HEK293 (cell line): ENCODE results near the gene ERF.
A peak's percentile ranks its signal among the peaks of the same experiment; 100 is the strongest.

Experiments
- FEZF1 ChIP-seq: fragments of 450-650 bp; formaldehyde crosslinking; IDR thresholded peaks from 2 replicates; pipeline ENCODE4 v1.5.1; 2016; ENCODE audit warnings: missing biosample characterization, missing genetic modification characterization
- IKZF3 ChIP-seq: fragments of 450-650 bp; IDR thresholded peaks from 2 replicates; pipeline ENCODE4 v1.5.0; 2018; ENCODE audit warnings: missing biosample characterization, mild to moderate bottlenecking, missing genetic modification characterization, moderate library complexity
- KLF10 ChIP-seq: fragments of 450-650 bp; IDR thresholded peaks from 2 replicates; pipeline ENCODE4 v1.5.1; 2018; ENCODE audit warnings: missing biosample characterization, mild to moderate bottlenecking, missing genetic modification characterization
- KLF9 ChIP-seq: fragments of 450-650 bp; formaldehyde crosslinking; IDR thresholded peaks from 2 replicates; pipeline ENCODE4 v1.5.1; 2016; ENCODE audit warnings: missing biosample characterization, missing genetic modification characterization, low read depth
- REPIN1 ChIP-seq: fragments of 450-650 bp; formaldehyde crosslinking; IDR thresholded peaks from 2 replicates; pipeline ENCODE4 v1.5.1; 2017; ENCODE audit warnings: missing biosample characterization, missing genetic modification characterization, low read depth
- WT1 ChIP-seq: fragments of 450-650 bp; formaldehyde crosslinking; IDR thresholded peaks from 2 replicates; pipeline ENCODE4 v1.5.1; 2016; ENCODE audit warnings: missing biosample characterization, missing genetic modification characterization
- ZBTB48 ChIP-seq: fragments of 450-650 bp; formaldehyde crosslinking; IDR thresholded peaks from 2 replicates; pipeline ENCODE4 v1.5.1; 2016; ENCODE audit warnings: missing biosample characterization, missing genetic modification characterization
- ZBTB7A ChIP-seq: fragments of 450-650 bp; formaldehyde crosslinking; IDR thresholded peaks from 2 replicates; pipeline ENCODE4 v1.5.1; 2016; ENCODE audit warnings: low read depth, missing biosample characterization, missing genetic modification characterization
- ZNF202 ChIP-seq: fragments of 450-650 bp; formaldehyde crosslinking; IDR thresholded peaks from 2 replicates; pipeline ENCODE4 v1.5.1; 2016; ENCODE audit warnings: missing biosample characterization, missing genetic modification characterization, borderline replicate concordance
- ZNF211 ChIP-seq: fragments of 450-650 bp; formaldehyde crosslinking; IDR thresholded peaks from 2 replicates; pipeline ENCODE4 v1.5.1; 2016; ENCODE audit warnings: low read depth, missing biosample characterization, missing genetic modification characterization
- ZNF221 ChIP-seq: fragments of 450-650 bp; formaldehyde crosslinking; IDR thresholded peaks from 2 replicates; pipeline ENCODE4 v1.5.1; 2017; ENCODE audit warnings: missing biosample characterization, missing genetic modification characterization, borderline replicate concordance
- ZNF416 ChIP-seq: fragments of 450-650 bp; formaldehyde crosslinking; IDR thresholded peaks from 2 replicates; pipeline ENCODE4 v1.5.1; 2016; ENCODE audit warnings: missing biosample characterization, missing genetic modification characterization
- ZNF48 ChIP-seq: fragments of 450-650 bp; formaldehyde crosslinking; IDR thresholded peaks from 2 replicates; pipeline ENCODE4 v1.5.1; 2016; ENCODE audit warnings: missing biosample characterization, missing genetic modification characterization
- ZNF548 ChIP-seq: fragments of 450-650 bp; formaldehyde crosslinking; IDR thresholded peaks from 2 replicates; pipeline ENCODE4 v1.5.1; 2016; ENCODE audit warnings: missing biosample characterization, missing genetic modification characterization
- ZNF610 ChIP-seq: fragments of 450-650 bp; formaldehyde crosslinking; IDR thresholded peaks from 2 replicates; pipeline ENCODE4 v1.5.1; 2016; ENCODE audit warnings: missing biosample characterization, missing genetic modification characterization, borderline replicate concordance
- ZNF626 ChIP-seq: fragments of 450-650 bp; sonication (Bioruptor Pico); formaldehyde crosslinking; IDR thresholded peaks from 2 replicates; pipeline ENCODE4 v1.5.1; 2018; ENCODE audit warnings: missing biosample characterization, missing genetic modification characterization, inconsistent platforms
- ZNF629 ChIP-seq: fragments of 450-650 bp; formaldehyde crosslinking; IDR thresholded peaks from 2 replicates; pipeline ENCODE4 v1.5.1; 2017; ENCODE audit warnings: missing biosample characterization, missing genetic modification characterization
- ZNF664 ChIP-seq: fragments of 450-650 bp; formaldehyde crosslinking; IDR thresholded peaks from 2 replicates; pipeline ENCODE4 v1.5.1; 2016; ENCODE audit warnings: missing biosample characterization, missing genetic modification characterization
- ZNF701 ChIP-seq: fragments of 450-650 bp; formaldehyde crosslinking; IDR thresholded peaks from 2 replicates; pipeline ENCODE4 v1.5.1; 2016; ENCODE audit warnings: missing biosample characterization, missing genetic modification characterization
- ZSCAN16 ChIP-seq: fragments of 450-650 bp; formaldehyde crosslinking; IDR thresholded peaks from 2 replicates; pipeline ENCODE4 v1.5.1; 2016; ENCODE audit warnings: missing biosample characterization, missing genetic modification characterization
- TF ChIP-seq, protein P1 (sequence below): fragments of 450-650 bp; IDR thresholded peaks from 2 replicates; pipeline ENCODE4 v1.5.1; 2018; ENCODE audit warnings: missing biosample characterization, mild to moderate bottlenecking, missing genetic modification characterization
- TF ChIP-seq, protein P2 (sequence below): fragments of 450-650 bp; formaldehyde crosslinking; conservative IDR thresholded peaks from 2 replicates; pipeline ENCODE4 v1.5.1; 2016; ENCODE audit warnings: low read depth, missing biosample characterization, missing genetic modification characterization
- TF ChIP-seq, protein P3 (sequence below): fragments of 450-650 bp; formaldehyde crosslinking; IDR thresholded peaks from 2 replicates; pipeline ENCODE4 v1.5.1; 2016; ENCODE audit warnings: missing biosample characterization, missing genetic modification characterization
- TF ChIP-seq, protein P4 (sequence below): fragments of 450-650 bp; formaldehyde crosslinking; IDR thresholded peaks from 2 replicates; pipeline ENCODE4 v1.5.1; 2016; ENCODE audit warnings: missing biosample characterization, missing genetic modification characterization
- TF ChIP-seq, protein P5 (sequence below): fragments of 450-650 bp; formaldehyde crosslinking; IDR thresholded peaks from 2 replicates; pipeline ENCODE4 v1.5.1; 2016; ENCODE audit warnings: missing biosample characterization, missing genetic modification characterization
- TF ChIP-seq, protein P6 (sequence below): fragments of 450-650 bp; formaldehyde crosslinking; IDR thresholded peaks from 2 replicates; pipeline ENCODE4 v1.5.1; 2016; ENCODE audit warnings: missing biosample characterization, missing genetic modification characterization

Gene ERF

DNA sequence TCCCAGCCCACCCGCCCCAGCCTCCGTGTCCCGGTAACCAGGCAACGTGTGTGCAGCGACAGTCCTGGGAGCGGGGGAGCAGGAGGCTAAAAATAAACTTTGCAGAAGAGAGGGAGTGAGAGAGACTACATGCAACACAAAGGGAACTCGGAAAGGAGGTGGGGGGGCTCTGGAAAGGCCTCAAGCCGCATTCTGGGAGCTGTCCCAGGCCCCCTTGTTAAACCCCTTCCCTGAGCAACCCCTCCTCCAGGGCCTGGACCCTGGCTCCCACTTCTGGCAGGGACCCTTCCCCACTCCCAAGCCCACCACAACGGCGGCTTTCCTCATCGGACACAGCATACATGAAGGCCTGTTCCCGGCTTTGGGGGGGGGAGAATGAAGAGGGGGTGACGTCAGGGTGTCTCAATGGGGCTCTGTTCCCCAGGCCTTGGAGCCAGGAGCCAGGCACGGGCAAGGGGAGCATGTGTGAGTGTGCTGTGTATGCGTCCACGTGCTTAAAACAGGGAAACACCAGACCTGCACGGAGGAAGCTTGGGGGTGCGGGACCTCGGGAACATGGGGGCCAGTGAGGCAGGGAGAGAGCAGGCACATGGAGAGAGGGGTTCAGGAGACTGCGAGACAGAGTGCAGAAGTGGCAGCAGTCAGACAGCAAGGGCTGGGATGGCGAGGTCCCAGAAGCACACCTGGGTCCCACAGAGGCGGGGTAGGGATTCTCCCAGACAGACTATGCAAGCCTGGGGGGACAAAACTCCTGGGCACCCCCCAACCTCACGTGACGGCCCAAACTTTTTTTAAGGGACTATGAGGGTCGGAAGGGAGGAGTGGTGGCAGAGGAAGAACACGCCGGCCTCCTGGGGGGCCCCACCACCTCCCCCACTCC lies 2.3 kb downstream of the ERF start (continued):
- TF ChIP-seq, protein P1, sequence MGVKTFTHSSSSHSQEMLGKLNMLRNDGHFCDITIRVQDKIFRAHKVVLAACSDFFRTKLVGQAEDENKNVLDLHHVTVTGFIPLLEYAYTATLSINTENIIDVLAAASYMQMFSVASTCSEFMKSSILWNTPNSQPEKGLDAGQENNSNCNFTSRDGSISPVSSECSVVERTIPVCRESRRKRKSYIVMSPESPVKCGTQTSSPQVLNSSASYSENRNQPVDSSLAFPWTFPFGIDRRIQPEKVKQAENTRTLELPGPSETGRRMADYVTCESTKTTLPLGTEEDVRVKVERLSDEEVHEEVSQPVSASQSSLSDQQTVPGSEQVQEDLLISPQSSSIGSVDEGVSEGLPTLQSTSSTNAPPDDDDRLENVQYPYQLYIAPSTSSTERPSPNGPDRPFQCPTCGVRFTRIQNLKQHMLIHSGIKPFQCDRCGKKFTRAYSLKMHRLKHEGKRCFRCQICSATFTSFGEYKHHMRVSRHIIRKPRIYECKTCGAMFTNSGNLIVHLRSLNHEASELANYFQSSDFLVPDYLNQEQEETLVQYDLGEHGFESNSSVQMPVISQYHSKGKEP: peak; percentile 20; the same call in 1 of the 2 replicates
- peak; percentile 50 for TF ChIP-seq IKZF3 (tag by site-specific recombination)
- no peak for TF ChIP-seq ZNF48 (tag by site-specific recombination)
- TF ChIP-seq ZBTB48 (tag by site-specific recombination): peak; percentile 19; the same call in 1 of the 2 replicates
- TF ChIP-seq, protein P2, sequence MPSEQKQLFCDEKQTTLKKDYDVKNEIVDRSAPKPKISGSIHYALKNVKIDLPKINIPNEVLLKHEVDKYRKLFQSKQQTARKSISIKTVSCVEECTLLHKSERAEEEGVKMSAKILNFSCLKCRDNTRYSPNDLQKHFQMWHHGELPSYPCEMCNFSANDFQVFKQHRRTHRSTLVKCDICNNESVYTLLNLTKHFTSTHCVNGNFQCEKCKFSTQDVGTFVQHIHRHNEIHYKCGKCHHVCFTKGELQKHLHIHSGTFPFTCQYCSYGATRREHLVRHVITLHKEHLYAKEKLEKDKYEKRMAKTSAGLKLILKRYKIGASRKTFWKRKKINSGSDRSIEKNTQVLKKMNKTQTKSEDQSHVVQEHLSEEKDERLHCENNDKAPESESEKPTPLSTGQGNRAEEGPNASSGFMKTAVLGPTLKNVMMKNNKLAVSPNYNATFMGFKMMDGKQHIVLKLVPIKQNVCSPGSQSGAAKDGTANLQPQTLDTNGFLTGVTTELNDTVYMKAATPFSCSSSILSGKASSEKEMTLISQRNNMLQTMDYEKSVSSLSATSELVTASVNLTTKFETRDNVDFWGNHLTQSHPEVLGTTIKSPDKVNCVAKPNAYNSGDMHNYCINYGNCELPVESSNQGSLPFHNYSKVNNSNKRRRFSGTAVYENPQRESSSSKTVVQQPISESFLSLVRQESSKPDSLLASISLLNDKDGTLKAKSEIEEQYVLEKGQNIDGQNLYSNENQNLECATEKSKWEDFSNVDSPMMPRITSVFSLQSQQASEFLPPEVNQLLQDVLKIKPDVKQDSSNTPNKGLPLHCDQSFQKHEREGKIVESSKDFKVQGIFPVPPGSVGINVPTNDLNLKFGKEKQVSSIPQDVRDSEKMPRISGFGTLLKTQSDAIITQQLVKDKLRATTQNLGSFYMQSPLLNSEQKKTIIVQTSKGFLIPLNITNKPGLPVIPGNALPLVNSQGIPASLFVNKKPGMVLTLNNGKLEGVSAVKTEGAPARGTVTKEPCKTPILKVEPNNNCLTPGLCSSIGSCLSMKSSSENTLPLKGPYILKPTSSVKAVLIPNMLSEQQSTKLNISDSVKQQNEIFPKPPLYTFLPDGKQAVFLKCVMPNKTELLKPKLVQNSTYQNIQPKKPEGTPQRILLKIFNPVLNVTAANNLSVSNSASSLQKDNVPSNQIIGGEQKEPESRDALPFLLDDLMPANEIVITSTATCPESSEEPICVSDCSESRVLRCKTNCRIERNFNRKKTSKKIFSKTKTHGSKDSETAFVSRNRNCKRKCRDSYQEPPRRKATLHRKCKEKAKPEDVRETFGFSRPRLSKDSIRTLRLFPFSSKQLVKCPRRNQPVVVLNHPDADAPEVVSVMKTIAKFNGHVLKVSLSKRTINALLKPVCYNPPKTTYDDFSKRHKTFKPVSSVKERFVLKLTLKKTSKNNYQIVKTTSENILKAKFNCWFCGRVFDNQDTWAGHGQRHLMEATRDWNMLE (tag by site-specific recombination): no peak
- no peak for TF ChIP-seq WT1
- TF ChIP-seq ZNF664 (tag by site-specific recombination): no peak
- no peak for TF ChIP-seq ZNF626 (tag by site-specific recombination)
- TF ChIP-seq KLF10 (tag by site-specific recombination): no peak
- no peak for TF ChIP-seq ZNF548 (tag by site-specific recombination)
- peak; percentile 79 for TF ChIP-seq ZNF629 (tag by site-specific recombination)
- TF ChIP-seq ZNF701: no peak
- TF ChIP-seq, protein P3, sequence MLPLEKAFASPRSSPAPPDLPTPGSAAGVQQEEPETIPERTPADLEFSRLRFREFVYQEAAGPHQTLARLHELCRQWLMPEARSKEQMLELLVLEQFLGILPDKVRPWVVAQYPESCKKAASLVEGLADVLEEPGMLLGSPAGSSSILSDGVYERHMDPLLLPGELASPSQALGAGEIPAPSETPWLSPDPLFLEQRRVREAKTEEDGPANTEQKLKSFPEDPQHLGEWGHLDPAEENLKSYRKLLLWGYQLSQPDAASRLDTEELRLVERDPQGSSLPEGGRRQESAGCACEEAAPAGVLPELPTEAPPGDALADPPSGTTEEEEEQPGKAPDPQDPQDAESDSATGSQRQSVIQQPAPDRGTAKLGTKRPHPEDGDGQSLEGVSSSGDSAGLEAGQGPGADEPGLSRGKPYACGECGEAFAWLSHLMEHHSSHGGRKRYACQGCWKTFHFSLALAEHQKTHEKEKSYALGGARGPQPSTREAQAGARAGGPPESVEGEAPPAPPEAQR (tag by site-specific recombination): no peak
- TF ChIP-seq ZNF610: no peak
- no peak for TF ChIP-seq ZNF416 (tag by site-specific recombination)
- TF ChIP-seq ZSCAN16: no peak
- no peak for TF ChIP-seq ZNF202 (tag by site-specific recombination)
- no peak for TF ChIP-seq REPIN1 (tag by site-specific recombination)
- no peak for TF ChIP-seq KLF9 (tag by site-specific recombination)
- TF ChIP-seq, protein P4, sequence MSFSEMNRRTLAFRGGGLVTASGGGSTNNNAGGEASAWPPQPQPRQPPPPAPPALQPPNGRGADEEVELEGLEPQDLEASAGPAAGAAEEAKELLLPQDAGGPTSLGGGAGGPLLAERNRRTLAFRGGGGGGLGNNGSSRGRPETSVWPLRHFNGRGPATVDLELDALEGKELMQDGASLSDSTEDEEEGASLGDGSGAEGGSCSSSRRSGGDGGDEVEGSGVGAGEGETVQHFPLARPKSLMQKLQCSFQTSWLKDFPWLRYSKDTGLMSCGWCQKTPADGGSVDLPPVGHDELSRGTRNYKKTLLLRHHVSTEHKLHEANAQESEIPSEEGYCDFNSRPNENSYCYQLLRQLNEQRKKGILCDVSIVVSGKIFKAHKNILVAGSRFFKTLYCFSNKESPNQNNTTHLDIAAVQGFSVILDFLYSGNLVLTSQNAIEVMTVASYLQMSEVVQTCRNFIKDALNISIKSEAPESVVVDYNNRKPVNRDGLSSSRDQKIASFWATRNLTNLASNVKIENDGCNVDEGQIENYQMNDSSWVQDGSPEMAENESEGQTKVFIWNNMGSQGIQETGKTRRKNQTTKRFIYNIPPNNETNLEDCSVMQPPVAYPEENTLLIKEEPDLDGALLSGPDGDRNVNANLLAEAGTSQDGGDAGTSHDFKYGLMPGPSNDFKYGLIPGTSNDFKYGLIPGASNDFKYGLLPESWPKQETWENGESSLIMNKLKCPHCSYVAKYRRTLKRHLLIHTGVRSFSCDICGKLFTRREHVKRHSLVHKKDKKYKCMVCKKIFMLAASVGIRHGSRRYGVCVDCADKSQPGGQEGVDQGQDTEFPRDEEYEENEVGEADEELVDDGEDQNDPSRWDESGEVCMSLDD (tag by site-specific recombination): 0 out of 2 replicates have a peak, but pooled peaks have one; percentile 45
- no peak for TF ChIP-seq FEZF1 (tag by site-specific recombination)
- TF ChIP-seq ZNF221 (tag by site-specific recombination): no peak
- TF ChIP-seq, protein P5, sequence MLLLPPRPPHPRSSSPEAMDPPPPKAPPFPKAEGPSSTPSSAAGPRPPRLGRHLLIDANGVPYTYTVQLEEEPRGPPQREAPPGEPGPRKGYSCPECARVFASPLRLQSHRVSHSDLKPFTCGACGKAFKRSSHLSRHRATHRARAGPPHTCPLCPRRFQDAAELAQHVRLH (tag by site-specific recombination): no peak
- no peak for TF ChIP-seq ZNF211 (tag by site-specific recombination)
- no peak for TF ChIP-seq ZBTB7A (tag by site-specific recombination)
- TF ChIP-seq, protein P6, sequence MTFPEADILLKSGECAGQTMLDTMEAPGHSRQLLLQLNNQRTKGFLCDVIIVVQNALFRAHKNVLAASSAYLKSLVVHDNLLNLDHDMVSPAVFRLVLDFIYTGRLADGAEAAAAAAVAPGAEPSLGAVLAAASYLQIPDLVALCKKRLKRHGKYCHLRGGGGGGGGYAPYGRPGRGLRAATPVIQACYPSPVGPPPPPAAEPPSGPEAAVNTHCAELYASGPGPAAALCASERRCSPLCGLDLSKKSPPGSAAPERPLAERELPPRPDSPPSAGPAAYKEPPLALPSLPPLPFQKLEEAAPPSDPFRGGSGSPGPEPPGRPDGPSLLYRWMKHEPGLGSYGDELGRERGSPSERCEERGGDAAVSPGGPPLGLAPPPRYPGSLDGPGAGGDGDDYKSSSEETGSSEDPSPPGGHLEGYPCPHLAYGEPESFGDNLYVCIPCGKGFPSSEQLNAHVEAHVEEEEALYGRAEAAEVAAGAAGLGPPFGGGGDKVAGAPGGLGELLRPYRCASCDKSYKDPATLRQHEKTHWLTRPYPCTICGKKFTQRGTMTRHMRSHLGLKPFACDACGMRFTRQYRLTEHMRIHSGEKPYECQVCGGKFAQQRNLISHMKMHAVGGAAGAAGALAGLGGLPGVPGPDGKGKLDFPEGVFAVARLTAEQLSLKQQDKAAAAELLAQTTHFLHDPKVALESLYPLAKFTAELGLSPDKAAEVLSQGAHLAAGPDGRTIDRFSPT (tag by site-specific recombination): no peak
